C4-2B (cell line): ENCODE measurements around the gene MLLT3.

Experiments
- CTCF ChIP-seq: fragments of 450-650 bp; conservative IDR thresholded peaks from 2 replicates; pipeline ENCODE4 v1.5.1; 2017; ENCODE audit warnings: mild to moderate bottlenecking
- ZFX ChIP-seq: fragments of 450-650 bp; IDR thresholded peaks from 2 replicates; pipeline ENCODE4 v1.6.1; 2017

GRCh38 chr9:20331095-20331685 lies 291.1 kb downstream of the MLLT3 start:
- TF ChIP-seq CTCF (no peak), ZFX (no peak)
